A673 (cell line): Measurements from ENCODE around the gene ZNF830. TPM values are rescaled to one million over a fixed set of nuclear protein-coding genes. Genes with fewer than 3 reads are reported as not detected.

ENCODE experiments used
- BruUV-seq: library from RNA; stranded (reverse); fragments of 400-500 nt; replicated peaks from 2 replicates; lab custom pipeline; 2021; lab: Mats Ljungman, UMichigan
- CTCF ChIA-PET: fragments of 300-600 bp; sonication (Branson Sonifier 250); formaldehyde crosslinking; loops from one replicate; lab custom pipeline; 2022; ENCODE audit warnings: antibody characterized with exemption; lab: Charles Lee
- POLR2A ChIA-PET: fragments of 300-600 bp; sonication (Branson Sonifier 250); formaldehyde crosslinking; loops from one replicate; lab custom pipeline; 2022; ENCODE audit warnings: antibody characterized with exemption; ENCODE audit not compliant: low non-redundant PET; lab: Charles Lee
- DNase-seq: peaks from one replicate; pipeline ENCODE4 v3.0.0-alpha.2; 2015; ENCODE audit warnings: low spot score
- H3K27ac ChIP-seq: fragments of 200-600 bp; sonication (generic); 2 replicates; pipeline ENCODE4 v1.5.1; 2016; ENCODE audit warnings: mixed run types, low read depth, mild to moderate bottlenecking, mixed read lengths, antibody characterized with exemption, low read length; ENCODE audit not compliant: poor library complexity, severe bottlenecking
- H3K27me3 ChIP-seq: fragments of 200-600 bp; sonication (generic); replicated peaks from 2 replicates; pipeline ENCODE4 v1.6.1; 2017; ENCODE audit warnings: mixed run types, low read depth, mild to moderate bottlenecking, mixed read lengths, antibody characterized with exemption, low read length; ENCODE audit not compliant: insufficient read depth, poor library complexity
- H3K36me3 ChIP-seq: fragments of 200-600 bp; sonication (generic); 2 replicates; pipeline ENCODE4 v1.6.1; 2016; ENCODE audit warnings: mixed run types, mild to moderate bottlenecking, mixed read lengths, antibody characterized with exemption, low read length; ENCODE audit not compliant: insufficient read depth, poor library complexity, severe bottlenecking
- H3K4me1 ChIP-seq: fragments of 200-600 bp; sonication (generic); 2 replicates; pipeline ENCODE4 v1.6.1; 2017; ENCODE audit warnings: mixed run types, mild to moderate bottlenecking, mixed read lengths, antibody characterized with exemption, low read length; ENCODE audit not compliant: insufficient read depth, poor library complexity, severe bottlenecking
- H3K4me3 ChIP-seq: fragments of 200-600 bp; sonication (generic); 2 replicates; pipeline ENCODE4 v1.5.1; 2016; ENCODE audit warnings: low read depth, mixed run types, mild to moderate bottlenecking, mixed read lengths, low read length; ENCODE audit not compliant: poor library complexity, severe bottlenecking
- H3K9me3 ChIP-seq: fragments of 200-600 bp; sonication (generic); 2 replicates; pipeline ENCODE4 v1.6.1; 2016; ENCODE audit warnings: mixed run types, low read depth, mild to moderate bottlenecking, mixed read lengths, antibody characterized with exemption, low read length; ENCODE audit not compliant: poor library complexity, severe bottlenecking
- EZH2 ChIP-seq: fragments of 200-600 bp; sonication (generic); IDR thresholded peaks from 2 replicates; pipeline ENCODE4 v1.6.1; 2017; ENCODE audit warnings: borderline replicate concordance, low read depth, mild to moderate bottlenecking, mixed read lengths, antibody characterized with exemption, low read length; ENCODE audit not compliant: poor library complexity, severe bottlenecking
- intact Hi-C: fragments of 100-400 bp; cut with micrococcal nuclease; formaldehyde crosslinking; loops from one replicate; pipeline ENCODE4 v1.10.0; 2022; ENCODE audit not compliant: unreplicated experiment
- total RNA-seq: library from RNA; stranded (reverse); gene quantifications from 2 replicates; pipeline ENCODE4 v1.2.3, GENCODE V29; 2021
- TF ChIP-seq, protein P1 (sequence below): fragments of 300-800, 200-600 bp; sonication (generic); conservative IDR thresholded peaks from 2 replicates; pipeline ENCODE4 v1.5.1; 2017; ENCODE audit warnings: low read depth, mild to moderate bottlenecking, antibody characterized with exemption, low read length, moderate library complexity, mixed read lengths

ZNF830 gene
- total RNA-seq, 1 experiment from 2014 or later, result 10.1 TPM

DNA sequence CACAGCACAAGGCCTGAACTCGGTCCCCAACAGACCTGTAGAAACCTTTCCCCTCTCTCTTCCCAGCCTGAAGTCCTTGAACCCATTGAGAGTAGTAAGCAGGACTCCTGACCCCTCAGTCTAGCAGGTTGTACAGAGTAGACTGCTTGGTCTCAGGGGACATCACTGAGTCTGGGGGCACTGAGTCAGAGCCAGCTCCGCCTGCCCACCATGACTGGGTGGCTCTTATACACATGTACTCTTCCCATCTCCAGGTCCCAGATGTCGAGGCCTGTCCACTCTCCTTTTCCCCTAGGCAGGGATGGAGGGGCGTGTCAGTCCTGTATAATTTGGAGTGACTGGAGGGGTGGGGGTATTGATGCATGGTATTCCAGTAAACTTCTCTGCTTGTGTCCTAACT, 42.4 kb downstream of the ZNF830 start:
- Histone ChIP-seq H3K36me3 (peaks cover 4% of the 10 kb centered on the region), H3K9me3 (no peaks in the 10 kb centered on the region), H3K27me3 (no peaks in the 10 kb centered on the region), H3K4me1 (no peaks in the 10 kb centered on the region), H3K27ac (no peak overlapping the region), H3K4me3 (no peak overlapping the region)
- TF ChIP-seq EZH2, result no peak
- TF ChIP-seq, protein P1, sequence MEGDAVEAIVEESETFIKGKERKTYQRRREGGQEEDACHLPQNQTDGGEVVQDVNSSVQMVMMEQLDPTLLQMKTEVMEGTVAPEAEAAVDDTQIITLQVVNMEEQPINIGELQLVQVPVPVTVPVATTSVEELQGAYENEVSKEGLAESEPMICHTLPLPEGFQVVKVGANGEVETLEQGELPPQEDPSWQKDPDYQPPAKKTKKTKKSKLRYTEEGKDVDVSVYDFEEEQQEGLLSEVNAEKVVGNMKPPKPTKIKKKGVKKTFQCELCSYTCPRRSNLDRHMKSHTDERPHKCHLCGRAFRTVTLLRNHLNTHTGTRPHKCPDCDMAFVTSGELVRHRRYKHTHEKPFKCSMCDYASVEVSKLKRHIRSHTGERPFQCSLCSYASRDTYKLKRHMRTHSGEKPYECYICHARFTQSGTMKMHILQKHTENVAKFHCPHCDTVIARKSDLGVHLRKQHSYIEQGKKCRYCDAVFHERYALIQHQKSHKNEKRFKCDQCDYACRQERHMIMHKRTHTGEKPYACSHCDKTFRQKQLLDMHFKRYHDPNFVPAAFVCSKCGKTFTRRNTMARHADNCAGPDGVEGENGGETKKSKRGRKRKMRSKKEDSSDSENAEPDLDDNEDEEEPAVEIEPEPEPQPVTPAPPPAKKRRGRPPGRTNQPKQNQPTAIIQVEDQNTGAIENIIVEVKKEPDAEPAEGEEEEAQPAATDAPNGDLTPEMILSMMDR, result no peak
- ChIA-PET POLR2A (no interaction called here), CTCF (no interaction called here)
- BruUV-seq, result no TSS peak
- DNase-seq, result no peak
- intact Hi-C loops, result no loop called here

DNA sequence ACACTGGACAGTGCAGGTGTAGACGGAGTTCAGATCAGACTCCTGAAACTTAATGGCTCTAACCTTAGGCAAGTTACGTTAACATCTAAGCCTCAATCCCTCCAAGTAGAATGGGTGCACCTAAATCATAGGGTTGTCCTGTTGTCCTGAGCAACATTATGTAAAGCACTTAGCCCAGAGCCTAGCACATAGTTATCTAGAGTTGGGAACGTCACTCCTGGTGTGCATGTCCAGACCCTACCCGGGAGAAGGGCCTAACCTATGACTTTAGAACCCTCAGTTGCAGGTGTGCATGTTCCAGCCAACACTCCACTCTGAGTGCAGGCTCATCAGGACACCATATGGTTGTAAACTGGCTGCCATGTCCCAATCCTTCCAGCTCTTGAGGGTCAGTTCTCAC, 45.0 kb downstream of the ZNF830 start:
- Histone ChIP-seq H3K27me3 (no peaks in the 10 kb centered on the region), H3K4me1 (no peaks in the 10 kb centered on the region), H3K4me3 (no peak overlapping the region), H3K27ac (no peak overlapping the region), H3K36me3 (peaks cover under 1% of the 10 kb centered on the region), H3K9me3 (no peaks in the 10 kb centered on the region)
- no TSS peak for BruUV-seq
- DNase-seq, result no peak
- POLR2A ChIA-PET, result no interaction called here
- CTCF ChIA-PET, result no interaction called here
- TF ChIP-seq, protein P1, result no peak
- TF ChIP-seq EZH2, result no peak
- intact Hi-C loops, result no loop called here

DNA sequence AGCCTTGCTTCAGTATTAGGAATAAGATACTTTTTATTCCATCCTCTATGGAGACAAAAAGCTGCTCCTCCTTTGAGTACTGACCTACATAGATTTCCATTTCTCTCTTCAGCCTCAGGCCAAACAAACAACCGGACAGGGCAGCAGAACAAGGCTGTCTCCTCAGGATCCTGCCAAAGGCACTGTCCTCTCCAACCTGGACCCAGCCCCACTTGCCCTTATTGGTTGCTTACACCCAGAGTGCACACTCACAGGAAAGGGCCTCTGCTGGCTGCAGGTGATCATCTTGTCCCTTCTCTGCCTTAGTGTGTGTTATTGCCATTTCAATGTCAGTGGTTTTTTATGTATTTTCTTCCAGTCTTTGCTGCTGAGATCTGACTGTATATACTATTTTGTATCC, 45.6 kb downstream of the ZNF830 start:
- H3K36me3 ChIP-seq, result no peaks in the 10 kb centered on the region
- ChIA-PET CTCF (no interaction called here), POLR2A (no interaction called here)

DNA sequence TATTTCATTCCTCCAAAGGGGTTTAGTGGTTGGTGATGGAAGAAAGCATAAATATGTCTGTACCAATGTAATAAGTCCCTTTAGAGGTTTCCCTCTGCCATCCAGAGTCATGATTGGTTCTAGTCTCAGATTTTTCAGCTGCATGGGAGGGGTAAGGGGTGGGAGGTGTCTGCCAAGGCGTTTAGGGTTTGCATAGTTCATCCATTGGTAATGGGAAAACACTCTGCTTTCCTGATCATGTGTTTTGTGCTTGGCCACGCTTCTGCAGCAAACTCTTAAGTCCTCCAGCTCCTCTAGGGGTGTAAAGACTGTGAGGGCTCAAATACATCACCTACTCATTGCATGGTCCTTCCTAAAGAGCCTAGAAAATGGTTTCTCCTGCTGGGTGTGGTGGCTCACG, 48.8 kb downstream of the ZNF830 start:
- TF ChIP-seq, protein P1, result no peak
- no peak for TF ChIP-seq EZH2
- Histone ChIP-seq H3K4me3 (no peak overlapping the region), H3K4me1 (no peaks in the 10 kb centered on the region), H3K36me3 (no peaks in the 10 kb centered on the region), H3K27me3 (no peaks in the 10 kb centered on the region), H3K27ac (no peak overlapping the region), H3K9me3 (no peaks in the 10 kb centered on the region)
- POLR2A ChIA-PET, result no interaction called here
- intact Hi-C loops, result no loop called here
- CTCF ChIA-PET, result no interaction called here
- no TSS peak for BruUV-seq
- DNase-seq, result no peak

More for the DNA sequence above, 45.6 kb downstream of the ZNF830 start:
- no peak overlapping the region for H3K27ac ChIP-seq
- no TSS peak for BruUV-seq
- no peak overlapping the region for H3K4me3 ChIP-seq
- DNase-seq, result no peak
- H3K27me3 ChIP-seq, result no peaks in the 10 kb centered on the region
- intact Hi-C loops, result no loop called here
- no peaks in the 10 kb centered on the region for H3K9me3 ChIP-seq
- no peak for TF ChIP-seq EZH2
- H3K4me1 ChIP-seq, result no peaks in the 10 kb centered on the region
